ENCODE measurements around the gene VIT. TPM values are rescaled to one million over a fixed set of nuclear protein-coding genes. Genes with fewer than 3 reads are reported as not detected.
"Not testable (repeated sequence)": the region's sequence is repeated elsewhere in the genome, so short reads cannot be mapped to it uniquely, and the experiment has no call there.

VIT gene
- total and polyA plus RNA-seq, 7 donors, result 1.2 to 8.5 (median 4.5) TPM

- no peak for TF ChIP-seq CTCF (IDR thresholded peaks at IDR 0.05)
- no peaks in the 10 kb centered on the region for H3K4me1 ChIP-seq
- intact Hi-C loops (cut with DNase I), result no loop called here
- no peaks in the 10 kb centered on the region for H3K9me3 ChIP-seq
- no peak for DNase-seq
- no peaks in the 10 kb centered on the region for H3K27me3 ChIP-seq (ENCODE audit: insufficient read depth in 3 of 3, low read length in 2 of 3)
- ATAC-seq, result no peak
- no peak overlapping the region for H3K4me3 ChIP-seq
- WGBS, 3 donors, result 69 to 77% (median 72%) methylated on average over 7 of the region's 7 CpGs
- H3K27ac ChIP-seq, result no peak overlapping the region
- H3K36me3 ChIP-seq (ENCODE audit: insufficient read depth in 1 of 2, low read depth in 1 of 2), result no peaks in the 10 kb centered on the region
These were observed 124.6 kb downstream of the VIT start for GRCh38 chr2:36820942-36821605.

- intact Hi-C loops (cut with DNase I), result no loop called here
- 73% methylated on average over 10 of the region's 10 CpGs for WGBS, 3 donors
- H3K27me3 ChIP-seq (ENCODE audit: insufficient read depth in 3 of 3, low read length in 2 of 3), result no peaks in the 10 kb centered on the region
- no peak overlapping the region for H3K4me3 ChIP-seq
- H3K36me3 ChIP-seq (ENCODE audit: insufficient read depth in 1 of 2, low read depth in 1 of 2), result no peaks in the 10 kb centered on the region
- no peak for TF ChIP-seq CTCF (IDR thresholded peaks at IDR 0.05)
- no peaks in the 10 kb centered on the region for H3K9me3 ChIP-seq
- H3K4me1 ChIP-seq, result no peaks in the 10 kb centered on the region
- no peak for ATAC-seq
- H3K27ac ChIP-seq, result no peak overlapping the region
- no peak for DNase-seq
These were observed 127.4 kb downstream of the VIT start for GRCh38 chr2:36823862-36824261.

GRCh38 chr2:36824273-36824672 is 127.8 kb downstream of the VIT start:
- DNase-seq (no peak), ATAC-seq (no peak)
- 54 to 58% (median 56%) methylated on average over 7 of the region's 7 CpGs for WGBS, 3 donors
- no peak overlapping the region for H3K4me3 ChIP-seq
- H3K4me1 ChIP-seq, result no peaks in the 10 kb centered on the region
- H3K36me3 ChIP-seq (ENCODE audit: insufficient read depth in 1 of 2, low read depth in 1 of 2), result no peaks in the 10 kb centered on the region
- no peak overlapping the region for H3K27ac ChIP-seq
- no peak for TF ChIP-seq CTCF (IDR thresholded peaks at IDR 0.05)
- H3K27me3 ChIP-seq (ENCODE audit: insufficient read depth in 3 of 3, low read length in 2 of 3), result no peaks in the 10 kb centered on the region
- intact Hi-C loops (cut with DNase I), result no loop called here
- no peaks in the 10 kb centered on the region for H3K9me3 ChIP-seq

GRCh38 chr2:36824683-36825082 is 128.2 kb downstream of the VIT start:
- intact Hi-C loops (cut with DNase I); H3K36me3 ChIP-seq (ENCODE audit: insufficient read depth in 1 of 2, low read depth in 1 of 2); H3K27ac ChIP-seq; ATAC-seq; H3K9me3 ChIP-seq; H3K4me1 ChIP-seq; H3K4me3 ChIP-seq; DNase-seq; H3K27me3 ChIP-seq (ENCODE audit: insufficient read depth in 3 of 3, low read length in 2 of 3): not testable (repeated sequence)
- WGBS, 3 donors, result 36 to 56% (median 54%) methylated on average over 2 of the region's 2 CpGs

- intact Hi-C loops (cut with DNase I), result no loop called here
- Histone ChIP-seq H3K27ac (no peak overlapping the region), H3K27me3 (ENCODE audit: insufficient read depth in 3 of 3, low read length in 2 of 3) (no peaks in the 10 kb centered on the region), H3K4me3 (no peak overlapping the region), H3K9me3 (no peaks in the 10 kb centered on the region), H3K36me3 (ENCODE audit: insufficient read depth in 1 of 2, low read depth in 1 of 2) (no peaks in the 10 kb centered on the region), H3K4me1 (no peaks in the 10 kb centered on the region)
- no peak for ATAC-seq
- DNase-seq, result no peak
- no peak for TF ChIP-seq CTCF (IDR thresholded peaks at IDR 0.05)
- WGBS, 3 donors, result 50 to 67% (median 65%) methylated on average over 1 of the region's 1 CpG
These were observed 134.7 kb downstream of the VIT start for GRCh38 chr2:36831185-36831584.
